Activated CD8-positive, alpha-beta T cell treated with anti-CD3 and anti-CD28 coated beads for 36 hours (primary cell): Measurements from ENCODE around the gene DENND2C. TPM values are rescaled to one million over a fixed set of nuclear protein-coding genes. Genes with fewer than 3 reads are reported as not detected.

Experiments
- ATAC-seq: fragments of 200-7000 bp; cut with Tn5 transposase; one replicate; pipeline ENCODE4 v1.10.0; 2021; ENCODE audit warnings: mild to moderate bottlenecking, moderate library complexity
- CTCF ChIA-PET: fragments of 350-600 bp; sonication (Branson Sonifier 250); formaldehyde crosslinking; loops from one replicate; lab custom pipeline; 2021; ENCODE audit warnings: antibody characterized with exemption; lab: Charles Lee
- POLR2A ChIA-PET: fragments of 350-600 bp; sonication (Branson Sonifier 250); formaldehyde crosslinking; loops from one replicate; lab custom pipeline; 2021; ENCODE audit warnings: antibody characterized with exemption; lab: Charles Lee
- DNase-seq: peaks from one replicate; pipeline ENCODE4 v3.0.0-alpha.2; 2020
- H3K27ac Mint-ChIP-seq: one replicate; pipeline ENCODE4 v1.8.0; 2021; ENCODE audit warnings: mild to moderate bottlenecking, mixed read lengths
- H3K27me3 Mint-ChIP-seq: one replicate; pipeline ENCODE4 v1.8.0; 2021; ENCODE audit warnings: mixed read lengths
- H3K36me3 Mint-ChIP-seq: one replicate; pipeline ENCODE4 v1.8.0; 2021; ENCODE audit warnings: low read depth, mixed read lengths
- H3K4me1 Mint-ChIP-seq: one replicate; pipeline ENCODE4 v1.8.0; 2021; ENCODE audit warnings: low read depth, mixed read lengths
- H3K4me3 Mint-ChIP-seq: one replicate; pipeline ENCODE4 v1.8.0; 2021; ENCODE audit warnings: mild to moderate bottlenecking, moderate library complexity, mixed read lengths
- H3K9me3 Mint-ChIP-seq: one replicate; pipeline ENCODE4 v1.8.0; 2021; ENCODE audit warnings: mixed read lengths
- intact Hi-C: fragments of 100-400 bp; cut with micrococcal nuclease; formaldehyde crosslinking; loops from one replicate; pipeline ENCODE4 v1.10.0; 2022
- total RNA-seq, 2 experiments: library from RNA; stranded (reverse); gene quantifications; one replicate each; pipeline ENCODE4 v1.2.3, GENCODE V29; 2021
- TF ChIP-seq, protein P1 (sequence below): fragments of 200-600 bp; IDR thresholded peaks from one replicate; pipeline ENCODE4 v1.8.0; 2022; ENCODE audit warnings: antibody characterized with exemption, mild to moderate bottlenecking

DENND2C gene
- total RNA-seq, 2 experiments from 2014 or later: 0.99 to 1.5 TPM

DNA sequence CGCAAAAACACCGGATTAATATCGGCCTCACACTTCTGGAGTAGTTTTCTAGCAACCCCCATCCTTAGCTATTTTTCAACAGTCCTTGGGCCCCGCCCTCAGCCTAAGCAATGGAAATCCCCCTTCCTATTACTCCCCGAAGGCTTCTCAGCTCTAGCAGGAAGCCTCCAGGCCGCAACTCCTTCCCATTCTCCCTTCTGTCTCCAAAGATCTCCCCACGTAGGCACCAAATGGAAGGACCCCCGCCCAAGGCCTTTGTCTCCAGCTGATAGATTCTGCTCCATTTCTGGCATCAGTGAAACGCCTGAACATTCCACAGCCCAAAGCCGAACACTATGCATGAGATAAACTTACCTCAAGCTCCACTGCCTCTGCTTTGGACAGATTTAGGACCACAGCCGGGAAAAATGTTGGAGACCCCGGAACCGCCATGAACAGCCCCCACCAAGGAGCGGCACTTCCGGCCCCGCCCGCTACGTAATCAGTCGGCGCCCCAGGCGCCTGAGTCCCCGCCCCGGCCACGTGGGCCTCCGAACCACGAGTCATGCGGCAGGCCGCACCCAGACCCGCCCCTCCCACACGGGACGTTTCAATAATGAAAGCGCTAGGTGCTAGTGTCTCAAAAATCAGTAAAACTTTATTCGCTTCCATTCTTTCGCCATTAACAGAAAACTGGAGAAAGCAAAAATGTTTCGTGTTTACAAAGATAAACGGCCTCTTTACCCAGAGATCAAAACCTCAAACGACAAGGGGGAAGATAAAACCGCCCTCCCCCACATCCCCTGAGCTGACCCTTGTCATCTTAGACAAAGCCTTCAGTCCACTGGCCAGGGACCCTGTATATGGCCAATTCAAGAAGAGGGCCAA, 46.7 kb upstream of the DENND2C start, which contains the start of gene NRAS:
Gene NRAS (minus strand): TSS at position 468 of the 867 bp plus-strand sequence. CDS start 611 bp downstream, outside the sequence.
- peak within 1 kb of the TSS; percentile 98 for H3K4me3 Mint-ChIP-seq
- TF ChIP-seq, protein P1, sequence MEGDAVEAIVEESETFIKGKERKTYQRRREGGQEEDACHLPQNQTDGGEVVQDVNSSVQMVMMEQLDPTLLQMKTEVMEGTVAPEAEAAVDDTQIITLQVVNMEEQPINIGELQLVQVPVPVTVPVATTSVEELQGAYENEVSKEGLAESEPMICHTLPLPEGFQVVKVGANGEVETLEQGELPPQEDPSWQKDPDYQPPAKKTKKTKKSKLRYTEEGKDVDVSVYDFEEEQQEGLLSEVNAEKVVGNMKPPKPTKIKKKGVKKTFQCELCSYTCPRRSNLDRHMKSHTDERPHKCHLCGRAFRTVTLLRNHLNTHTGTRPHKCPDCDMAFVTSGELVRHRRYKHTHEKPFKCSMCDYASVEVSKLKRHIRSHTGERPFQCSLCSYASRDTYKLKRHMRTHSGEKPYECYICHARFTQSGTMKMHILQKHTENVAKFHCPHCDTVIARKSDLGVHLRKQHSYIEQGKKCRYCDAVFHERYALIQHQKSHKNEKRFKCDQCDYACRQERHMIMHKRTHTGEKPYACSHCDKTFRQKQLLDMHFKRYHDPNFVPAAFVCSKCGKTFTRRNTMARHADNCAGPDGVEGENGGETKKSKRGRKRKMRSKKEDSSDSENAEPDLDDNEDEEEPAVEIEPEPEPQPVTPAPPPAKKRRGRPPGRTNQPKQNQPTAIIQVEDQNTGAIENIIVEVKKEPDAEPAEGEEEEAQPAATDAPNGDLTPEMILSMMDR: no peak
- peaks cover 27% of the 10 kb centered on the region for H3K4me1 Mint-ChIP-seq
- H3K27ac Mint-ChIP-seq: peak within 1 kb of the TSS; percentile 99
- H3K27me3 Mint-ChIP-seq: no peaks in the 10 kb centered on the region
- peaks cover 67% of the 10 kb centered on the region for H3K36me3 Mint-ChIP-seq
- H3K9me3 Mint-ChIP-seq: no peaks in the 10 kb centered on the region
- ChIA-PET POLR2A (interaction anchor here (0.6 to 3.9 kb wide), 12 partner anchors 9 to 136 kb away, joined by 3 to 29 read pairs (median 4); partner anchors contain the start of genes AMPD1, CSDE1 and SIKE1), CTCF (interaction anchor here (1.0 to 1.5 kb wide), 4 partner anchors 16 to 369 kb away, joined by 3 to 4 read pairs (median 4); no protein-coding TSS in a partner anchor)
- ATAC-seq (peak; percentile 94), DNase-seq (peak; percentile 97)
- intact Hi-C loops: loop anchor here (1.0 to 5.0 kb wide), 2 partner anchors 41 to 135 kb away; partner anchors contain the start of genes BCAS2 and CSDE1

DNA sequence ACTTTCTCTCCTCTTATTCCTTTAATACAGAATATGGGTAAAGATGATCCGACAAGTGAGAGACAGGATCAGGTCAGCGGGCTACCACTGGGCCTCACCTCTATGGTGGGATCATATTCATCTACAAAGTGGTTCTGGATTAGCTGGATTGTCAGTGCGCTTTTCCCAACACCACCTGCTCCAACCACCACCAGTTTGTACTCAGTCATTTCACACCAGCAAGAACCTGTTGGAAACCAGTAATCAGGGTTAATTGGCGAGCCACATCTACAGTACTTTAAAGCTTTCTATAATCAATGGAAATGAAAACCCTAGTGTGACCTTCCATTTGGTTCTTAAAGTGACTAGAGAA, 46.1 kb upstream of the DENND2C start:
- H3K27ac Mint-ChIP-seq: peak overlapping the region; percentile 99
- DNase-seq (no peak), ATAC-seq (no peak)
- no peaks in the 10 kb centered on the region for H3K9me3 Mint-ChIP-seq
- CTCF ChIA-PET: interaction anchor here (1.0 to 1.5 kb wide), 5 partner anchors 16 to 369 kb away, joined by 3 to 4 read pairs (median 3); no protein-coding TSS in a partner anchor
- intact Hi-C loops: loop anchor here (1.0 to 5.0 kb wide), 2 partner anchors 41 to 135 kb away; partner anchors contain the start of genes BCAS2 and CSDE1
- peaks cover 61% of the 10 kb centered on the region for H3K36me3 Mint-ChIP-seq
- no peaks in the 10 kb centered on the region for H3K27me3 Mint-ChIP-seq
- H3K4me3 Mint-ChIP-seq: peak overlapping the region; percentile 98
- POLR2A ChIA-PET: interaction anchor here (0.7 to 3.9 kb wide), 9 partner anchors 9 to 135 kb away, joined by 3 to 29 read pairs (median 4); partner anchors contain the start of genes AMPD1 and CSDE1
- TF ChIP-seq, protein P1: no peak
- H3K4me1 Mint-ChIP-seq: peaks cover 27% of the 10 kb centered on the region

DNA sequence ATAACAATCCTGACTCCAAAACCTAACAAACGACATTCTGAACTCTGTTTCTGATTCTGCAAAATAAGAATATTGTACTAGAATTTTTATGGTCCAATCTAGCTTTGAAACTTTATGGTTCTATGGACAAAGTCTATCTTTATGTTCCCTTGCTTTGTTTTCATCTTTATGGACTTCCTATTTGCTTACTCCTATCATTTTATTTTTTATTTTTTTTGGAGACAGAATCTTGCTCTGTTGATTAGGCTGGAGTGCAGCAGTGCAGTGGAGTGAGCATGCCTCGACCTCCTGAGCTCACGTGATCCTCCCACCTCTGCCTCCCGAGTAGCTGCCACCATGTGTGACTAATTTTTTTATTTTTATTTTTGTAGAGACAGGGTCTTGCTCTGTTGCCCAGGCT, 43.1 kb upstream of the DENND2C start:
- Mint-ChIP-seq H3K27ac (no peak overlapping the region), H3K9me3 (no peaks in the 10 kb centered on the region), H3K4me3 (no peak overlapping the region), H3K27me3 (no peaks in the 10 kb centered on the region), H3K4me1 (peaks cover 21% of the 10 kb centered on the region), H3K36me3 (peaks cover 53% of the 10 kb centered on the region)
- ChIA-PET POLR2A (interaction anchor here (0.7 to 1.4 kb wide), 4 partner anchors 9 to 40 kb away, joined by 3 read pairs; no protein-coding TSS in a partner anchor), CTCF (interaction anchor here (0.6 to 1.3 kb wide), 3 partner anchors 10 to 207 kb away, joined by 3 to 4 read pairs (median 3); no protein-coding TSS in a partner anchor)
- no peak for ATAC-seq
- no peak for DNase-seq
- intact Hi-C loops: no loop called here
- TF ChIP-seq, protein P1: no peak

DNA sequence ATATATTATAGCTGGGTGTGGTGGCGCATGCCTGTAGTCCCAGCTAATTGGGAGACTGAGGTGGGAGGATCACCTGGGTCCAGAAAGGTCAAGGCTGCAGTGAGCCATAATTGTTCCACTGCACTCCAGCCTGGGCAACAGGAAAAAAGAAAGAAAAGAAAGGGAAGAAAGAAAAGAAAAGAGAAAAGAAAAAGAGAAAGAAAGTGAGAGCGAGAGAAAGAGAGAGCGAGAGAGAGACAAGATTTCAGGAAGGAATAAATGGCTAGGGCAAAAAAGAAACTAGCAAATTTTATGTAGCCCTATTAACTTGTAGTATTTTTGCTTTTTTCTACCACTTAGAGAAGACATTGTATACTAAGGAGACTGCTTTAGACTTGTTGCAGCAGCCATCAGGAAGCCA, 40.5 kb upstream of the DENND2C start:
- ChIA-PET POLR2A (interaction anchor here (0.6 to 0.8 kb wide), 2 partner anchors 130 to 368 kb away, joined by 3 to 4 read pairs; no protein-coding TSS in a partner anchor), CTCF (no interaction called here)
- Mint-ChIP-seq H3K27me3 (no peaks in the 10 kb centered on the region), H3K27ac (peak overlapping the region; percentile 46), H3K36me3 (peaks cover 48% of the 10 kb centered on the region), H3K4me3 (no peak overlapping the region), H3K9me3 (no peaks in the 10 kb centered on the region), H3K4me1 (peaks cover 9% of the 10 kb centered on the region)
- DNase-seq (no peak), ATAC-seq (no peak)
- intact Hi-C loops: no loop called here
- TF ChIP-seq, protein P1: no peak
